ENCODE data around the gene MGA.

The MGA gene

DNA sequence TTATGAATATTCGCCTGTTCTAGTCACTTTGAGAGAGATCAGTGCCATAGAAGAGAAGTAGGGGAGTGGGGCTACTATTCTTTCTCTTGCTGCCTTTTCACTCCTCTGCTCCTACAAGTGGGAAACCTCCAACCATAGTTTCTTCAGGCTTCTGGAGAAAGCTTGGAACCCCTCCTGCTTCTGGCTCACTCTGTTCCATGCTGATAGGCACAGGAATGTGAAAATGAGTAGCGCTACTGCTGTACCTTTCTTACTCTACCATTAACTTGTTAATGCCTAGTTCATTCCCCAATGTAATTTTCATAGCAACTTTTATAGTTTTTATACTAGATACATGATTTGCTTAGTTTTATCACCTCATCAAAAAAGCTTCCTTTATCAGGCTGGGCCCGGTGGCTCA lies 141.0 kb downstream of the MGA start:
- in situ Hi-C loops (cut with HindIII; ENCODE audit: low sequenced_read_pairs), result no loop called here

DNA sequence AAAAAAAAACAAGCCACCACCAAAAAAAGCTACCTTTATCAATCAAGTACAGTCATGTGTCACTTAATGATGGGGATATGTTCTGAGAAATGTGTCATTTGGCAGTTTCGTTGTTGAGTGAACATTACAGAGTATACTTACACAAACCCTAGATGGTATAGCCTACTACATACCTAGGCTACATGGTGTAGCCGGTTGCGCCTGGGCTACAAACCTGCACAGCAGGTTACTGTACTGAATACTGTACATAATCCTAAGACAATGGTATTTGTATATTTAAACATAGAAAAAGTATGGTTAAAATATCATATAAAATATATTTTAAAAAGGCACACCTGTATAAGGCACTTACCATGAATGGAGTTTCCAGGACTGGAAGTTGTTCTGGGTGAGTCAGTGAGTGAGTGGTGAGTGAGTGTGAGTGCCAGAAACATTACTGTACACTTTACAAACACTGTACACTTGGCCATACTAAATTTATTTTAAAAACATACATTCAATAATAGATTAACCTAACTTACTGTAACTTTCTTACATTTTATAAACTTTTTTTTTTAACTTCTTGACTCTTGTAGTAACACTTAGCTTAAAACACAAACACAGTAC lies 141.7 kb downstream of the MGA start:
- in situ Hi-C loops (cut with HindIII; ENCODE audit: low sequenced_read_pairs), result no loop called here

DNA sequence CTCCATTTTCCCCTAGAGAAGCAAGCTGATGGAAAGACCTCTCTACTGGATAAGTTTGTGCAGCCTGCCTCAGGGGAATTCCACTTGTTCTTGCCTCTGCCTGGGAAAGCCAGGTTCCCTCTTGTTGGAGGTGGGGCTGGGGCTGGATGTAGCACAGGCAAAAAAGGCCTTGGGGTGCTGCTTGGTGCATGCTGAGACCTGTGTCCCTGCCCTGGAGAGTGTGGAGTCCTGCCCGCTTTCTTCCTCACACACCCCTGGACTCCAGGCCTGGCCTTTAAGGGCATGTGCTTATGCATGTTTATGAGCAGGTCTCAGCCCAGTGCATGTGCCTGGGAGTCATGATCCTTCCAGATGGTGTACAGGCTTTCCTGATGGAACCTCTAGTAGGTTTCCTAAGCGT lies 144.2 kb downstream of the MGA start:
- in situ Hi-C loops (cut with HindIII; ENCODE audit: low sequenced_read_pairs), result no loop called here

DNA sequence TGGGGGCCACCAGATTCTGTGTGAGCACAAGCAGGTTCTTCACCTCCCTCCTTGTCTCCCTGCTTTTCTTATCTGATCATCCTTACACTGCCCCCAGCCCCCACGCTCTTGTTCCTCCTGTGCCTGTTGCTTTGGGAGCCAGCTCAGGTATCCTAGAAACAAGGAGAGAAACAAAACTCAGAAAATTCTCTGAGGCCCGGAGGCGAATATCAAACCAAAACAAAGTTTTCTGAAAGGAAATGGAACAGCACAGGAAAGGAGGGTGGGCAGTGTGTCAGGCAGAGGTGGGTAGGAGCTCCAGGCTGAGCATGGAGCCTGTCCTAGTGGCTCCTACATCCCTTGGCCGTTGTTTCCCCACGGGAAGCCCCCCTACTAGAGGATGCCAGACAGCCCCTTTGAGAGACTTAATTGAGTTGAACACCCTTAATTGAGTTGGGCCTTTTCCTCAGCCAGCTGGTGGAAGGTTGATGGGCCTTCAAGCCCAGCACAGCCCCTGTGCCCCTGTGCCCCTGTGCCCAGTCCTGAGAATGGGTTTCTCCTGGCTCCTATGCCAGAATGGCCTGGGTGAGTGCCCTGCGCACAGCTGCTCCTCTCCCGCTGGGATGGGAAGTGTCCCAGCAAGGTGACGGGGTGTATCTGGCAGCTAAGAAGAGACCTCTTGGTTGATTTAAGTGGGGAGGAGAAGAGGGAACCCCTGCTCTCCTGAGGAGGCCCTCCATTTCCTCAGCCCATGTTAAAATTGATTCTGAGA lies 144.9 kb downstream of the MGA start:
- in situ Hi-C loops (cut with HindIII; ENCODE audit: low sequenced_read_pairs), result no loop called here

DNA sequence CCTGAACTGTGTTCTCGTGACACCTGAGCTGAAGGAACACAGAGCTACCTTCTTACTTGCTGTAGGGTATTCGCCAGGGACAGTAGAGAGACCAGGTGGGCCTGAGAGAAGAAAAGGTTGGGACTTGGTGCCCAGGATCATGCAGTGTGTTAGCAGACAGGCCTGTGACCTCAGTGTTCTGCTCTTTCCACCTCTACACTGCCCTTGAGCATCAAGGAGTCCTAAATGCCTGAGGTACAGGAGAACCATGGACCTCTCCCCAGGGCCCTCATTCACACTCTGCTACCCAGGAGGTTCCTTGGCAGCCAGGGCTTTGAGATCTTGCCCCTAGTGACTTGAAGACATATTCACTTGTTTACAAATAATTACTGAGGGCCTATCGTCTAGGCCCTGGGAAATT lies 145.5 kb downstream of the MGA start:
- in situ Hi-C loops (cut with HindIII; ENCODE audit: low sequenced_read_pairs), result no loop called here

DNA sequence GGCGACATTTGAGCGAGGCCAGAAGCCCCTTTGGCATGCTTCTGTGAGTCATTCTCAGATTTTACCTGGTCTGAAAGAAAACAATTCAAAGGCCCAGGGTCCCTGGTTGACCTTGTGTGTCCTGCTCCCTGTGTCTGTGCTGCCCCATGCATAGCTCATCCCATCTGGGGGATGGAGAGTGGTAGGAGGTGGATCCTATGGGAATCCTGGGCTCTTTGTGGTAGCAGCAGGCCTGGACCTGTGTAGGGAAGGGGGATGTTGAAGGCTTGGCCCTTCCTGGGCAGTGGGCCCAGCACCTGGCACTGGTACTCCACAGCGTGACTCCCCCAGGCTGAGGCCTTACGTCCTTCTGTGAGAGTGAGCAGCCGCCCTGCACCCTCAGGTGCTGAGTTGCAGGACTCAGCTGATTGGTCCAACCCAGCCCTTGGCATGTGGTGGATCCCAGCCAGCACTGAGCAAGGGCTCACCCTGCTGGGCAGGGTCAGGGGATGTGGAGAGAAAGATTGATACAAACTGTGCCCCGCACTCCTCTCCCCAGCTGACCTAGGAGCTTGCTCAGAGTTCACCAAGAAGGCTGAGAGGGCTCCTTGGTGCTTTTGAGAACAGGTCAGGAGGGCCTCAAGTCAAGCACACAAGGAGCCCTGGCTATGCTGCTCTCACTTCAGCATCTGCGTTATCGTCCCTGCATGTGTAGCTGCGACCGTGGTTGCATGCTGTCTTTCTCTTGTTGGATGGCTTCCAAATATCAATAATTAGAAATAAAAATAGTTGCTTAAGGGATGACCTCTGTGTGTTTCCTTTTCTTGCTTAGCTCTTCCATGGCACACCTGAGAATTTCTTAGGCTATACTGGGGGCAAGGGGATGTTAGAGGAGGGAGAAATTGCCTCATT lies 146.3 kb downstream of the MGA start:
- in situ Hi-C loops (cut with HindIII; ENCODE audit: low sequenced_read_pairs), result no loop called here

DNA sequence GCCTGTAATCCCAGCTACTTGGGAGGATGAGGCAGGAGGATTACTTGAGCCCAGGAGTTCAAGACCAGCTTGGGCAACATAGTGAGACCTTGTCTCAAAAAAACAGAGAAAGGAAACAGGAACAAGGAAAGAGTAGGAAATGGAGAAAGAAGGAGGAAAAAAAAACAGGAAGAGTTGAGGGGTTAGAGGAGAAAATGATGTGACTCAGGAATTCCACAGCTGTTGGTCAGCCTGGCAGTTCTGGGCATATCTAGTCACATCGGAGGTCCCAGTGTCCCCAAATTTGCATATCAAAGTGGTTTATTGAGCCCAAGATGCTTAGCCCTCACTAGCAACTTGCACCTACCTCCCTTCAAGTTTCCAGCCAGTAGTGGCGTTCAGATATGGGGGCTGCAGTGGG lies 148.9 kb downstream of the MGA start:
- in situ Hi-C loops (cut with HindIII; ENCODE audit: low sequenced_read_pairs), result no loop called here

DNA sequence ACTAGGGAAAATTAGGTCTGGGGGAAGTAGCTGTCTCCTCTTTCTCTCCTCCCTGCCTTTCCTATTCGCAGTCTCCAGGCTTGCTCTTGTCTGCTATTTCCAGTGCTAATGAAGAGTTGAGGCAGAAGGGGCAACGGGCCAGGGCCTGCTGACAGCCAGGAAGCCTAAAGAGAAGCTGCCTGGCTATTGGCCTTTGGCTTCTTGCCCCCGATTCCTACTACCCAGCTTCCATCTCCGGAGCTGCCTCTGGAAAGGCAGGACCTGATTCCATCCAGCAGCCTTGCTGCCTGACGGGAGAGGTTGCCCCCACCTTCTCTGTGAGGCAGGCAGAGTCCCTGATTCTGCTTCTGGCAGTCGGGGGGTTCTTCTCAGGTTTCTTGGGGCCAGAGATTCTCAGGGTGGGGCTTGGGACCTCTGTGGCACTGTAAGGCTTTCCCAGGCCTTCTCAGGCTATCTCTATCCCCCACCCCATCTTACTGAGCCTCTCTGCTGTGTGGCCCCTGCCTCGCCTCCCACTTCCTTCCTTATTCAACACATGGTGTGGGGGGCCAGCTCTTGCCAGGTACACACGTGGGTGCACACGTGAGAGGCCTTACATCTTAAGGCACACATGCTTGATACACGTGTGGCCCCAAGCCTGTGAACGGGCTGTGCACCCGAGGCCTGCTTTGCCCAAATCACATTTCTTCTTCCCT lies 149.5 kb downstream of the MGA start:
- in situ Hi-C loops (cut with HindIII; ENCODE audit: low sequenced_read_pairs), result no loop called here

DNA sequence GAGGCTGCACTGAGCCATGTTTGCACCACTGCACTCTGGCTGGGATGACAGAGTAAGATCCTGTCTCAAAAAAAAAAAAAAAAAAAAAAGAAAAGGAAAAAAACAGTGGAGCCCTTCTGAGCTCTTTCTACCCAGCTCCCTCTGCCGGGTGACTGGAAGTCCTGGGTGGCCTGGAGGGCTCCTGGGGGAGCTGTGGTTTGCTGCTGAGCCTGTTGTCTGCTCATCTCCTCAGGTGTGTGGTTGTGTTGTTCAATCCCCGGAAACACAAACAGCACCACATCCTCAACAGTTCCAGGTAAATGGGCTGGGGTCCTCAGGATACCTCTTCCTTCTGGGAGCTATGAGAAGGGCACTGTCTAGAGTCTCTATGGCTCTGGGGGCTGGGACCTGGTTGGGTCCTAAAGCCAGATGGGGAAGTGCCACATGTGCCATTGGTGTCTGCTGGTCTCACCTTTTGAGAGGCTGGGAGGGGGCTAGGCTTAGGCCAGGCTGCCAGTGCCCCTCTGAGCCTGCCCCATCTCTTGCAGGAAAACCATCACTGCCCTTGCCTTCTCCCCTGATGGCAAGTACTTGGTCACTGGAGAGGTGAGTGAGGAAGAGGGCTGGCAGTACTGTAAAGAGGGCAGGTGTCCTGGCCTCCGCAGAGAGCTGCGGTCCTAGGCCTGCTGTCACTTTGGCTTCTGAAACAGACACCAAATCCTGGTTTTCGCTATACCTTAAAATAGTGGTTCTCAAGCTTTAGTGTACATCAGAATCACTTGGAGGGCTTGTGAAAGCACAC lies 150.6 kb downstream of the MGA start:
- in situ Hi-C loops (cut with HindIII; ENCODE audit: low sequenced_read_pairs), result no loop called here

DNA sequence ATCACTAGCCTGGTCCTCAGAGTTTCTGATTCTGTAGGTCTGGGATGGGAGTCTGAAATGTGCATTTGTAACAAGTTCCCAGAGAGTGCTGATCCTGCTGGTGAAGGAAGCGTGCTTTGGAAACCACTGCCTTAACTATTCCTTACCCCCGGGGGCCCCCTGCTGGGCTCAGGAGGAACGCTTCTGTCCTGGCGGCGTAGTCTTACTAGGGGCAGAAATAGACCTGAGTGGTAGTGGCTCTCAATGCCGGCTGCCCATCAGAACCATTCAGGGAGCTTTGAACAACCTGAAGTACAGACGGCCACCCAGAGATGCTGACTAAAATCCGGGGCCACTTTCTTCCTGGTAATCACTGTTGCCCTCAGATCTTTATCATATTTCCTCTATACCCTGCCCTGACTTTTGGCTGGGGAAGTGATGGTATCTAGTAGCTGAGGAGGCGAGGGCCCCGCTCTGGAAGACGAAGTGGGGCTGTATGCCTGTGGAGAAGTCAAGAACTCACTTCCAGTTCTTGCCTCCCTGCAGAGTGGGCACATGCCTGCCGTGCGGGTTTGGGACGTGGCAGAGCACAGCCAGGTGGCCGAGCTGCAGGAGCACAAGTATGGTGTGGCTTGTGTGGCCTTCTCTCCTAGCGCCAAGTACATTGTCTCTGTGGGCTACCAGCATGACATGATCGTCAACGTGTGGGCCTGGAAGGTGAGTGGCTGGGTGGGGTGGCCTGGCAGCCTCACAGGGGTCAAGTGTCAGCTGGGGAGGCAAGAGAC lies 151.4 kb downstream of the MGA start:
- in situ Hi-C loops (cut with HindIII; ENCODE audit: low sequenced_read_pairs), result no loop called here

DNA sequence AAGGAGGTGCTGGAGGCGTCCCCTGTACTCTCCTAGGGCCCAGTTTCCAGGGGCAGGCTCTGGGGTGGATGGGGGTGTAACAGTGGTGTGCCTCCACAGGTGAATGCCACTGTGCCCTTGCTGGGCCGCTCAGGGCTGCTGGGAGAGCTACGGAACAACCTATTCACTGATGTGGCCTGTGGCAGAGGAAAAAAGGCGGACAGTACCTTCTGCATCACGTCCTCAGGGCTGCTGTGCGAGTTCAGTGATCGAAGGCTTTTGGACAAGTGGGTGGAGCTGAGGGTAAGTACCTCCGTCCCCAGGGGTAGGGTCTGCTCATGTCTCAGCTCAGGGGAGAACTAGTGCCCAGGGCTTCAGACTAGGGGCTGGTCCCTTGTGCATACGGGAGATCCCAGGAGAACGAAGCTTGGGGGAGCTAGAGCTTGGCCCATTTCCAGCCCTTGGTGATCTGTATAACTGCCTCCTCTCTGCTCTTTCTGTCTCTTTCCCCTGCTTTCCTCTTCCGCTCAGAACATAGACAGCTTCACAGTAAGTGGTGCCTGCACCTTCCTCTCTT lies 152.7 kb downstream of the MGA start:
- in situ Hi-C loops (cut with HindIII; ENCODE audit: low sequenced_read_pairs), result no loop called here

DNA sequence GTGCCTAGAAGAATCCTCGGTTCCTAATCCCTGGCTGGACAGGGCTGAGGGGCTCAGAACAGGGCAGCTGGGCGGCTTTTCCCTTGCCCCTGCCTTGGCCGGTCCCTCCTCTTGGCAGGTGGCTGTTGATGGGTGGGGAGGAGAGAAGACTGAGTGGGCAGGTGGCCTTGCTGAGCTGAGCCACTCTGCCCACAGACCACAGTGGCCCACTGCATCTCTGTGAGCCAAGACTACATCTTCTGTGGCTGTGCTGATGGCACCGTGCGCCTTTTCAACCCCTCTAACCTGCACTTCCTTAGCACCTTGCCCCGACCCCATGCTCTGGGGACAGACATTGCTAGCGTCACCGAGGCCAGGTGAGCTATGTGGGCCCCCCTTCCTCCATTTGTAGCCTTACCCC lies 153.2 kb downstream of the MGA start:
- in situ Hi-C loops (cut with HindIII; ENCODE audit: low sequenced_read_pairs), result no loop called here

DNA sequence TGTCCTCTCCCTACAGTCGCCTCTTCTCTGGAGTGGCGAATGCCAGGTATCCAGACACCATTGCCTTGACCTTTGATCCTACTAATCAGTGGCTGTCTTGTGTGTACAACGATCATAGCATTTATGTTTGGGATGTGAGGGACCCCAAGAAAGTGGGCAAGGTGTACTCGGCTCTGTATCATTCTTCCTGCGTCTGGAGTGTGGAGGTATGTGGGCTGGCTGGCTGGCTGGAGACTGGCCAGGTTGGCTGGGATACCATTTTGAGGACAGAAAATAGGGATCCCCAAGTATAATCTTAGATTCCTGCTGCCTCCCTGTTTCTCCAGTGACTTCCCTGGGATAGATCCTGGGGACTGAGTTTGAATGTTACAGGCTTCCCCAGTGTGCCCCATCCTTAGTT lies 154.3 kb downstream of the MGA start:
- in situ Hi-C loops (cut with HindIII; ENCODE audit: low sequenced_read_pairs), result no loop called here

DNA sequence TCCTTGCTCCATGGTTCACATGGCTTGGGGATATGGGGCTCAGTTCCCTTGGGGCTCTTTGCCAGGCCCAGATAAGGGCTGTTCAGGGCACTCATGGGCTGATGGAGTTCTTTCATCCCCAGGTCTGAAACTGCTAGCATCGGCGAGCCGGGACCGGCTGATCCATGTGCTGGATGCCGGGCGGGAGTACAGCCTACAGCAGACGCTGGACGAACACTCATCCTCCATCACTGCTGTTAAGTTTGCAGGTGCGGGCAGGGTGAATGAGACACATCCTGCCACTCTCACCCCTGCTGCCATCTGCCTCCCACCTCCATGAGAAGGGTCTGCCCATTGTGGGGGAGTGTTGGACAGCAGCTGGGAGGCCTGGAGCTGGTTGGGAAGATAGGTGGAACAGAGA lies 156.6 kb downstream of the MGA start:
- in situ Hi-C loops (cut with HindIII; ENCODE audit: low sequenced_read_pairs), result no loop called here

DNA sequence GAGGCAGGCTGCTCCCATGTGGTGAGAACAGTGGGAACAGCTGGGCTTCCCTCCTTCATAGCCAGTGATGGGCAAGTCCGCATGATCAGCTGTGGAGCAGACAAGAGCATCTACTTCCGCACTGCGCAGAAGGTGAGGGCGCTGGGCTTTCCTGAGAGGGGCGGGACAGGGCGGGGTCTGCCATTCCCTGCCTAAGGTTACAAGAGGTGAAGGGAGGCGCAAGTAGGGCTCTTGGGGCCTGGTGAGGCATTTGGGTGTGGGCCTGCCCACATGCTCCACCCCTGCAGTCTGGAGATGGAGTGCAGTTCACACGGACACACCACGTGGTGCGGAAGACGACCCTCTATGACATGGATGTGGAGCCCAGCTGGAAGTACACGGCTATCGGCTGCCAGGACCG lies 157.1 kb downstream of the MGA start:
- in situ Hi-C loops (cut with HindIII; ENCODE audit: low sequenced_read_pairs), result no loop called here

DNA sequence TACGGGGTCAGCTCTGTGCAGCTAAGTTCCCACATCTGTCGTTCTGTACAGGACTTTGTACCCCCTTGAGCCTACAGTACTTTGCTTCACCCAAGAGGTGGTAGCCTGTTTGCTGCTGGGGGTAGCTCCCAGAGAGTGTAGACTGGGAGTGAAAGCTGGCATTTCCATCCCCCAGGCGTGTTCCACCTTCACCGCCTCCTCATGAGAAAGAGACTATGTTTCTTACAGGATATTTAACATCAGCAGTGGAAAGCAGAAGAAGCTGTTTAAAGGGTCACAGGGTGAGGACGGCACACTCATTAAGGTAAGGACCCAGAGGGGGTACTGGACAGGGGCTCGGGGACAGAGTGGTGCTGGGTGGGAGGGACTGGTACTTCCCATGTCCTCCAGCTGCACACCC lies 157.6 kb downstream of the MGA start:
- in situ Hi-C loops (cut with HindIII; ENCODE audit: low sequenced_read_pairs), result no loop called here

DNA sequence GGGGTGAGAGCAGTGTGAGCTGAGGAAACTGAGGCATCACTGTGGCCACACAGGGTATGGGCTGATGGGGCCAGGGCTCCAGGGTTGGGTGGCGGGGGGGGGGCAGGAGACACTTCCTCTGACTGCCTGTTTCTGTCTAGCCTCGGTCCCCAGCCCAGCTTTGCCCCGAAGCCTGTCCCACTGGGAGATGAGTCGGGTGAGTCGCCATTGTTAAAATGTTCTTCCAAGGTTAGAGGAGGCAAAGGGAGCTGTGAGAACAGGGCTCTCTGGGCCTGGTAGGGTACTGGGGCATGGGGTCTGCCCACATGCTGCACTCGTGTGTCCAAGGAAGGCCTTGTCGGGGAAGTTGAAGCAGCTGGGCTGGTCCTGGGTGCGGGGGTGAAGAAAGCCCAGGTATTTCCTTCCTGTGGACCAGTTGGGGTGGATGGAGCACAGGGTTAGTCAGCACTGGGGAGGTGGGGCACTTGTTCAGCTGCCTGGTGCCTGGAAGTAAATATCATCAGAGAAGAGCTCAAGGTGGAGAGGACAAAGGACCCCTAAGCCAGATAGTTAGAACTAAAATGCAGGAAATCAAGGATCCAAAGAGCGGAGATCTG lies 159.3 kb downstream of the MGA start:
- in situ Hi-C loops (cut with HindIII; ENCODE audit: low sequenced_read_pairs), result no loop called here

DNA sequence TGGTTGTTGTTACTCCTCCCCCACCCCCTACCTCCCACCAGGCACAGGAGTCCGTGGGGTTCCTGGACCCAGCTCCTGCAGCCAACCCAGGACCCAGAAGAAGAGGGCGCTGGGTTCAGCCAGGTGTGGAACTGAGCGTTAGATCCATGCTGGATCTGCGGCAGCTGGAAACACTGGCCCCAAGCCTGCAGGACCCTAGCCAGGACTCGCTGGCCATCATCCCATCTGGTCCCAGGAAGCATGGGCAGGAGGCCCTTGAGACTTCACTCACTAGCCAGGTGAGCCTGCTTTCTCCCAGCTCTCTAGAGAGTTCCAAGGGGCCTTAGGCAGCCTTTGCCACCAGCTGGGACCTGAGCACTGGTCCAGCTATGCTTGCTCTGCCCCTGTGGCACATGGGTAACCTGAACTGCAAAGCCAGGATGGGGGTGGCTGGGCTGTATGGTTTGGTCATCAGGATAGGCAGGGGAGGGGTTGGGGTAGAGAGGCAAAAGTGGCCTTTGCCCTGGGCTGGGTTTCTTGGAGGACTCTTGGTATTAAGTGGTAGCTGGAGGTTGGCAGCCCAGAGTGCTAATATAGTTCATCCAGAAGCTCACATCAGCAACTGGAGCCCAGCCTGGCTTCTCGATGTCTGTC lies 160.7 kb downstream of the MGA start:
- in situ Hi-C loops (cut with HindIII; ENCODE audit: low sequenced_read_pairs), result no loop called here

DNA sequence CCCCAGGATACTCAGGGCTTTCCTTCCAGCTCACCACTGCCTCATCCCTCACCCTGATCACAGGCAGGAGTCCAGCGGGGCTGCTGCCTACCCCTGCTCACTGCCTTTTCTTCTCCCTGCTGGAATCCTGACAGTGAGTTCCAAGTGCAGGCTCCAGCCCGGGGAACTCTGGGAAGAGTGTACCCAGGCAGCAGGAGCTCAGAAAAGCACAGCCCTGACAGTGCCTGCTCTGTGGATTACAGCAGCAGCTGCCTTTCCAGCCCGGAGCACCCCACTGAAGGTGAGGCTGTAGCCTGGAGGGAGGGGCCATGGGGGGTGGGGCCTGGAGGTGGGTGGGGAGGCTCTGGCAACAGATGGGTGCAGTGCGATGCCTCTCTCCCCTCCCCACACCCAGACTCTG lies 161.6 kb downstream of the MGA start:
- in situ Hi-C loops (cut with HindIII; ENCODE audit: low sequenced_read_pairs), result no loop called here

Data from DLD1 (cell line).